Activated T-cell treated with anti-CD3 and anti-CD28 coated beads, Interleukin-2, amount 50 U/mL, for 24 hours (primary cell): ENCODE results near the gene C12orf56.
A peak's percentile ranks its signal among the peaks of the same experiment; 100 is the strongest.

Source experiments
- DNase-seq: peaks from one replicate; pipeline ENCODE4 v3.0.0-alpha.2; 2020
- H3K27ac Mint-ChIP-seq: 2 replicates; pipeline ENCODE4 v1.8.0; 2020; ENCODE audit warnings: mild to moderate bottlenecking, mixed read lengths
- H3K27me3 Mint-ChIP-seq: 2 replicates; pipeline ENCODE4 v1.8.0; 2020; ENCODE audit warnings: mixed read lengths
- H3K36me3 Mint-ChIP-seq: 2 replicates; pipeline ENCODE4 v1.8.0; 2020; ENCODE audit warnings: low read depth, mixed read lengths
- H3K4me1 Mint-ChIP-seq: 2 replicates; pipeline ENCODE4 v1.8.0; 2020; ENCODE audit warnings: low read depth, mixed read lengths
- H3K4me3 Mint-ChIP-seq: 2 replicates; pipeline ENCODE4 v1.8.0; 2020; ENCODE audit warnings: mild to moderate bottlenecking, moderate library complexity, mixed read lengths
- H3K9me3 Mint-ChIP-seq: 2 replicates; pipeline ENCODE4 v1.8.0; 2020; ENCODE audit warnings: mixed read lengths

The C12orf56 gene, protein sequence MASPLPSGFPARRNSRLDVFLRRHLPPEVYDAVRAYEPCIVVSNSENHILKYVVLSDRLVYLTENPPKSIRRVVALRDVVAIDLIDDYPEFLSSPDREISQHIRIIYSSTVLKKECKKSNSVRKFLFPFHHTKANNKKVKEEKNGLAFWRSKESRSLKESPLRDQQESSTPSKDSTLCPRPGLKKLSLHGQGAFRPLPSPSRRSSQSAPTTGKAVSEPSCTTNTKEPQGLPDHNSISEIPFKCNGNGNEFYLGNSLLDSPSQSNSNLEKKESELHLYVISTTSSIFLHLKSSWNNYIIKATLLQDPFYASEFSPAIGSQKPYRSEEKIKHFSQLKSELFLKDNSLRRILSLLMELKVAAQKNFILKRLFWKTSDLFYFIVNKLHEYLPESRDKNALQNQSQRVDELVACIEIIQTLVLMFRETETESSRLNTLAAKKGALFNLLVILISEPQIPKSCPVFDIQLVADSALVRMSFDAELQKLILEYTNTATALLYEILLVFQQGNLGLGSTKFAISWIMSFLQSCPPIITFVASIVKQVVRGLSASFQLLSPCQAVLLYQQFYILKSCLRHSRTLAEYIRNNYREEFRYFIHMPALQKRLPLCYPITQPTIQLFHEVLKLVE

DNA sequence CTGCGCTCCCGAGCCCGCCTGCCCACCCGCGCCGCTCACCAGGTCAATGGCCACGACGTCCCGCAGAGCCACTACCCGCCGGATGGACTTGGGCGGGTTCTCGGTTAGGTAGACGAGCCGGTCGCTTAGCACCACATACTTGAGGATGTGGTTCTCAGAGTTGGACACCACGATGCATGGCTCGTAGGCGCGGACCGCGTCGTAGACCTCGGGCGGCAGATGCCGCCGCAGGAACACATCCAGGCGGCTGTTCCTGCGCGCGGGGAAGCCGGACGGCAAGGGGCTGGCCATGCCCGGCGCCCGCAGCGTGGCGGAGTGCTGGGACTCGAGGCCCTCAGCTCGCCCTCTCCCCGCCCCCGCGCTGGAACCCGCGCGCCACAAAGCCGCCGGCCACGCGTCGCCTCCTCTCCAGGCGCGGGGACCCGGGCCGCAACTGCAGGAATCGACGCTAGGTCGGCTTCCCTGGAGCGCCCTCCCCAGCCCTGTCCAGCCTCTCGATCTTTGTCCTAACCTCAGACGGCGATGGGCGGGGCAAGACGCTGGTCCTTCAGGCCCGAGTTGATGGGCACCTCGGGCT is at the start of gene C12orf56:
TSS of gene C12orf56 (minus strand) at position 484 of the 577 bp plus-strand sequence. CDS start at position 291, 193 bp downstream.
- Mint-ChIP-seq H3K4me3 (peak within 1 kb of the TSS; percentile 66), H3K27me3 (peaks cover 16% of the 10 kb centered on the region), H3K9me3 (no peaks in the 10 kb centered on the region), H3K27ac (peak within 1 kb of the TSS; percentile 29), H3K36me3 (no peaks in the 10 kb centered on the region), H3K4me1 (peaks cover 21% of the 10 kb centered on the region)
- peak; percentile 49 for DNase-seq

DNA sequence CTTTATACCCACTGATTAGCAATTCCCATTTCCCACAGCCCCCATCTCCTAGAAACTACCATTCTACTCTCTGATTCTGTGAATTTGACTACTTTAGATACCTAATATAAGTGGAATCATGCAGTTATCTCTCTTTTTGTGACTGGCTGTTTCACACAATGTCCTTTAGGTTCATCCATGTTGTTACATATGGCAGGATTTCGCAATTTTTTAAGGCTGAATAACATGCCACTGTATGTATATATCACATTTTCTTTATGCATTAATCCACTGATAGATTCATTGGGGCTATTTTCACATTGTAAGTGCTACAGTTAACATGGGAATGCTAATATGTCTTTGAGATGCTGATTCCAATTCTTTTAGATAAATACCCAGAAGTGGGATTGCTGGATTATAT is 49.5 kb upstream of the C12orf56 start:
- Mint-ChIP-seq H3K27ac (no peak overlapping the region), H3K4me1 (peaks cover 14% of the 10 kb centered on the region)

DNA sequence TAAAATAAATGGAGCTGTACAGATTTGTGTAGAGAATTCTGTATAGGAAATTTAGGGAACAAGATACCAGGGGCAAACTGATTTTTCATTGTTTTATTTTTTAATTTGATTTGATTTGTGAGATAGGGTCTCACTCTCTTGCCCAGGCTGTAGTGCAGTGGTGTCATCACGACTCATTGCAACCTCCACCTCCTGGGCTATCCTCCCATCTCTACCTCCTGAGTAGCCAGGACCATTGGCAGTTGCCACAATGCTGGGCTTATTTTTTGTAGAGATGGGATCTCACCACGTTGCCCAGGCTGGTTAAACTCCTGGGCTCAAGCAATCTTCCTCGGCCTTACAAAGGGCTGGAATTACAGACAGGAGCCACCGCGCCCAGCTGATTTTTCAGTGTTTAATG is 43.4 kb upstream of the C12orf56 start:
- Mint-ChIP-seq H3K4me1 (no peaks in the 10 kb centered on the region), H3K36me3 (peaks cover 98% of the 10 kb centered on the region), H3K27ac (no peak overlapping the region), H3K4me3 (no peak overlapping the region), H3K9me3 (no peaks in the 10 kb centered on the region), H3K27me3 (no peaks in the 10 kb centered on the region)
- no peak for DNase-seq

More for the DNA sequence above, 49.5 kb upstream of the C12orf56 start:
- H3K9me3 Mint-ChIP-seq: no peaks in the 10 kb centered on the region
- no peak for DNase-seq
- H3K27me3 Mint-ChIP-seq: no peaks in the 10 kb centered on the region
- no peak overlapping the region for H3K4me3 Mint-ChIP-seq
- peaks cover 94% of the 10 kb centered on the region for H3K36me3 Mint-ChIP-seq

DNA sequence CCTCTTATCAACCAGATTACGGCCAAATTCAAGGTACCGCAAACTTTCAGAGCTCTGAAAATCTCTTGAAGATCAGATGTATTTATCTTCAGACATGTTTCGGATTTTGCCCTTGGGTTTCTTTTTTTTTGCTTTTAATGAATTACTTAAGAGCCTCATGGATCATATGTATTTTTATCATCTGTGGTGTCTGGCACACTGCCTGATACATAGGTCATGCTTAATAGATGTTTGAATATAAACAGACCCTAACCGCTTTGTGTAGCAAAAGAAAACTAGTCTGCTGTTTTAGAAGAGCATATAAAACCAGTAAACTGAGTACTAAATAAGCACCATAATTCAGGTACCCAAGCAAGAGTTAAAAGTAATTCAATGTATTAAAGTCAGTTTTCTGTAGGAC is 41.2 kb upstream of the C12orf56 start:
- Mint-ChIP-seq H3K4me3 (no peak overlapping the region), H3K27ac (no peak overlapping the region), H3K4me1 (no peaks in the 10 kb centered on the region), H3K27me3 (no peaks in the 10 kb centered on the region), H3K9me3 (no peaks in the 10 kb centered on the region), H3K36me3 (peaks cover 95% of the 10 kb centered on the region)
- DNase-seq: no peak

DNA sequence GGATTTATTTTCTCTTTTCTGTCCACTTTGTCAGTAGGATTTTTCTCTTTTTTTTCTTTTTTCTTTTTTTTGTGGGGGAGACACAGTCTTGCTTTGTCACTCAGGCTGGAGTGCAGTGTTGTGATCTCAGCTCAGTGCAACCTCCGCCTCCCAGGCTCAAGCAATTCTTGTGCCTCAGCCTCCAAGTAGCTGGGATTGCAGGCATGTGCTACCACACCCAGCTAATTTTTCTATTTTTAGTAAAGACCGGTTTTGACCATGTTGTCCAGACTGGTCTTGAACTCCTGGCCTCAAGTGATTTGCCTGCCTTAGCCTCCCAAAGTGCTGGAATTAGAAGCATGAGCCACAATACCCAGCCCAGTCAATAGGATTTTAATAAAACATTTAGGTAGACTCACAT is 40.3 kb upstream of the C12orf56 start:
- H3K9me3 Mint-ChIP-seq: no peaks in the 10 kb centered on the region
- peaks cover 96% of the 10 kb centered on the region for H3K36me3 Mint-ChIP-seq
- H3K27ac Mint-ChIP-seq: no peak overlapping the region

DNA sequence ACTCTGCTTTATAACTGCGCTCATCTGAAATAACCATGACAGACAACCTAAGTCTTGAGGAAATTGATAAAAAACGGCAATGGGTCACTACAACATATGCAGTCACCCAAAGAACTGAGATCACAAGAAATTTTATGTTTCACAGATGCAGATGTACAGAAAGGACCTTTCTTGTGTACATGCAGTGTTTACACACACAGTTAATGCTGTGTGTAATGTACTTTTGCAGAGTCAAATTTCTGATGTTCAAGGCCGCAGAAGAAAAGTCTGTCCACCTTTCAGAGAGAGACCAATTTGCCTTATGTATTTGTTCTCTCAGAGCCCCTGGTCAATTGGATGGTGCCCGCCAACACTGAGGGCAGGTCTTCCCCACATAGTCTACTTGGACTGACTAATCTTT is 38.4 kb upstream of the C12orf56 start:
- H3K27me3 Mint-ChIP-seq: no peaks in the 10 kb centered on the region
- no peaks in the 10 kb centered on the region for H3K4me1 Mint-ChIP-seq
- H3K36me3 Mint-ChIP-seq: peaks cover 96% of the 10 kb centered on the region
- DNase-seq: no peak
- H3K27ac Mint-ChIP-seq: peak overlapping the region; percentile 31
- H3K9me3 Mint-ChIP-seq: no peaks in the 10 kb centered on the region
- no peak overlapping the region for H3K4me3 Mint-ChIP-seq

More for the DNA sequence above, 40.3 kb upstream of the C12orf56 start:
- H3K4me1 Mint-ChIP-seq: no peaks in the 10 kb centered on the region
- DNase-seq: no peak
- no peaks in the 10 kb centered on the region for H3K27me3 Mint-ChIP-seq
- H3K4me3 Mint-ChIP-seq: no peak overlapping the region

DNA sequence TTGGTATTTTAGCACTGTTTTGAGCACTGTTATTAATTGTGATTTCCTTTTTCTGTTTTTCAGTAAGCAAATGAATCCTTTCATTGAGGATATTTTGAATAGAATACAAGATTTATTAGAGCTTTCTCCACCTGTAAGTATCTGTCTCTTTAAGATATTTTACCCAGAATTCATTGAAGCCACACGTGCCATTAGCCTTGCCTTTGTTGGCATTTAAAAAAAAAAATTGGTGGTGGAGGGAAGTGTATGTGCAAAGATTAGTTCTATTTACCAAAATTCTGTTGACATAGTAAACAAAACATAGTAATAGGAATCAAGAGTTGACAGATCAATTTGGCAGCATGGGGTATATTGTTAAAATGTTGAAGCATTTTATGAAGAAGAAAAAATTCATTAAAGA is 37.4 kb upstream of the C12orf56 start:
- no peak for DNase-seq
- no peak overlapping the region for H3K4me3 Mint-ChIP-seq
- H3K27ac Mint-ChIP-seq: no peak overlapping the region
- H3K36me3 Mint-ChIP-seq: peaks cover 96% of the 10 kb centered on the region
- no peaks in the 10 kb centered on the region for H3K27me3 Mint-ChIP-seq
- H3K4me1 Mint-ChIP-seq: no peaks in the 10 kb centered on the region
- H3K9me3 Mint-ChIP-seq: no peaks in the 10 kb centered on the region

DNA sequence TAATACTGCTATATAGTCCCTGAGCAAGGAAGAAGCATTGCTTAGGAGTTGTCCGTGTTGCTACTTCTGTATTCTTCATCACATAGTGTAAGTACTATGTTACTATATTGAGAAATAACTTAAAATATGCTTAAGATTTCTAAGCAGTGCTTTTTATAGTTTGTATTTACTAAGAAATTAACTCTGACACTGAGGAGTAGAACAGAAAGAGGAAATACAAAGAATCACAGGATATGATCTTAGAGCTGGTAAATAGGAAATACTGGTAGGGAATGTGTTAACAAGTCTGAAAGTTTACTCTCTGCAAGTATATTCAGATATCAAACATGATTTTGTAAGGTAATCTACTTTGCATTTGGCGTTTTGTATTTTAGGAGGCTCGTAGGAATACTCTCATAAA is 29.1 kb upstream of the C12orf56 start:
- H3K36me3 Mint-ChIP-seq: peaks cover 96% of the 10 kb centered on the region
- H3K27me3 Mint-ChIP-seq: no peaks in the 10 kb centered on the region
- DNase-seq: no peak
- H3K4me1 Mint-ChIP-seq: peaks cover 20% of the 10 kb centered on the region
- no peak overlapping the region for H3K4me3 Mint-ChIP-seq
- H3K27ac Mint-ChIP-seq: no peak overlapping the region
- H3K9me3 Mint-ChIP-seq: no peaks in the 10 kb centered on the region

DNA sequence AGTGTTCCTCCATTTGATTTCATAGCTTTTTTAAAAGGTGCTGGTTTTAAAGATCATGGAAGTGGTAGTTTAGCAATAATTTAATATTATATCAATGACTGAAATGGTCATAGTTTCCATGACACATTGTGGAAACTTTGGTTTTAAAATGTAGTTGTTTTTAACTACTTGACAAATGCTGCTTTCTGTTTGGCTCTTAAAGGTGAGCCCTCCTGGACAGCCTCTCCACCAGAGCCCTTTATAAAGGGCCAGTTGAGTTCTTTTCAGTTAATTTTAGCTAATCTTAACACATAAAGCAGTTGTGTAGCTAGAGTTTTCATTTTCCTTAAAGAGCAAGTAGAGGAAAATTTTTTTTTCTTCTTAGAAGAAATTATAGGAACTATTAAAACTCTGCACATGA is 27.7 kb upstream of the C12orf56 start:
- H3K27ac Mint-ChIP-seq: peak overlapping the region; percentile 72
- DNase-seq: no peak
- no peaks in the 10 kb centered on the region for H3K27me3 Mint-ChIP-seq
- H3K36me3 Mint-ChIP-seq: peaks cover 96% of the 10 kb centered on the region
- H3K9me3 Mint-ChIP-seq: no peaks in the 10 kb centered on the region
- peaks cover 20% of the 10 kb centered on the region for H3K4me1 Mint-ChIP-seq
- no peak overlapping the region for H3K4me3 Mint-ChIP-seq

DNA sequence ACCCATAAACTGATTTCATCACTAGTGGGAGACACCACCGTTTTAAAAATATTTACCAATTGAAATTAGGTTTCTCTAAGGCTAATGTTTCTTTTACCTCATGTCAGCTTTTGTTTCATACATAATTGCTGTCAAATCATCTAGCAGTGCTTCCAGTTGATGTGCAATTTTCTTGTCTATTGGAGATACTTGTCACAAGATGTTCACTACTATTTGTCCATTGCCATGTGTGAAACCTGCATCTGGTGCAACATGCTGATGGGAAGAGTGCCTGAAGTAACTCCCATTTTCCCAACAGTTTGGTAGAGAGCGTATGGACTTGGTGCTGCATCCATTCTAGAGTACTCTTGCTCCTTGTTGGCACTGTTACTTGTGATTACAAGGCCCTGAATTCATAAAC is 23.3 kb upstream of the C12orf56 start:
- Mint-ChIP-seq H3K4me3 (no peak overlapping the region), H3K9me3 (no peaks in the 10 kb centered on the region)

DNA sequence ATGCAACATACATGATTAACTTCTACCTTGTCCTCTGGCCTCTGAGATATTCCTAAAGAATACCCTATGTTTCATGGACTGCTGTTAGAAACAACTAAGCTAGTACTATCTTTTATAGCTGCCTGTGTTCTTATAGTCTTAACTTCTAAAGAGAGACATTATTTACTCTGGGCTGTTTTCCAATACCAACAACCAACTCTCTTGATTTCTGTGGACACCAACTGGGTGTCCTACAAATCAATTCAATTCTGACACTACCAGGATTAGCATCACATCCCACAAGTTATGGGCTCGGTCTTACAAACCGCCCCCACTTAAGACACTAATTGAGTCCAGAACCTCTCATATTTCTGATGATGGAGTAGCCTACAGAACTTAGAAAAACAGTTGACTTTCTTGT is 21.9 kb upstream of the C12orf56 start:
- H3K4me1 Mint-ChIP-seq: peaks cover 31% of the 10 kb centered on the region
- H3K27ac Mint-ChIP-seq: no peak overlapping the region
- no peaks in the 10 kb centered on the region for H3K27me3 Mint-ChIP-seq
- no peak overlapping the region for H3K4me3 Mint-ChIP-seq
- DNase-seq: no peak
- peaks cover 95% of the 10 kb centered on the region for H3K36me3 Mint-ChIP-seq
- no peaks in the 10 kb centered on the region for H3K9me3 Mint-ChIP-seq

More for the DNA sequence above, 23.3 kb upstream of the C12orf56 start:
- H3K27me3 Mint-ChIP-seq: no peaks in the 10 kb centered on the region
- no peak for DNase-seq
- peaks cover 28% of the 10 kb centered on the region for H3K4me1 Mint-ChIP-seq
- no peak overlapping the region for H3K27ac Mint-ChIP-seq
- peaks cover 95% of the 10 kb centered on the region for H3K36me3 Mint-ChIP-seq

DNA sequence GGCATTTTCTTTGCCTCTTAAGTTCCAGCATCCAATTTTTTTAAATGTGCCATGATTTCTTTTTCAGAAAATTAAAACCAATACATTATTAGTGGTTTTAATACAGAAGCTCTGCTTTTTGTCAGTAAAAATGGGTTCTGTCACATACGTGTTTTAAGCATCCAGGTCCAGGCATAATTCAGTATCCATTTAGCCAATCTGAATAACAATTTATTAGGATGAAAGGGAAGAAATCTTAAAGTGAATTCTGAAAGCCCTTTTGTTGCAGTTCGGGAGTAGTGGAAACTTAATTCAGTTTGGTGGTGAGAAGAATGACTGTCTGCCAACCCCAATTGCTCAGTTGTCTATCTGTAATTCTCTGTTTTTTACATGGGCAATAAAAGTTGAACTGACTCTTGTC is 20.9 kb upstream of the C12orf56 start:
- H3K4me1 Mint-ChIP-seq: peaks cover 34% of the 10 kb centered on the region
- no peak overlapping the region for H3K4me3 Mint-ChIP-seq
- DNase-seq: no peak
- H3K27me3 Mint-ChIP-seq: no peaks in the 10 kb centered on the region
- H3K9me3 Mint-ChIP-seq: no peaks in the 10 kb centered on the region
- H3K36me3 Mint-ChIP-seq: peaks cover 94% of the 10 kb centered on the region
- H3K27ac Mint-ChIP-seq: no peak overlapping the region

DNA sequence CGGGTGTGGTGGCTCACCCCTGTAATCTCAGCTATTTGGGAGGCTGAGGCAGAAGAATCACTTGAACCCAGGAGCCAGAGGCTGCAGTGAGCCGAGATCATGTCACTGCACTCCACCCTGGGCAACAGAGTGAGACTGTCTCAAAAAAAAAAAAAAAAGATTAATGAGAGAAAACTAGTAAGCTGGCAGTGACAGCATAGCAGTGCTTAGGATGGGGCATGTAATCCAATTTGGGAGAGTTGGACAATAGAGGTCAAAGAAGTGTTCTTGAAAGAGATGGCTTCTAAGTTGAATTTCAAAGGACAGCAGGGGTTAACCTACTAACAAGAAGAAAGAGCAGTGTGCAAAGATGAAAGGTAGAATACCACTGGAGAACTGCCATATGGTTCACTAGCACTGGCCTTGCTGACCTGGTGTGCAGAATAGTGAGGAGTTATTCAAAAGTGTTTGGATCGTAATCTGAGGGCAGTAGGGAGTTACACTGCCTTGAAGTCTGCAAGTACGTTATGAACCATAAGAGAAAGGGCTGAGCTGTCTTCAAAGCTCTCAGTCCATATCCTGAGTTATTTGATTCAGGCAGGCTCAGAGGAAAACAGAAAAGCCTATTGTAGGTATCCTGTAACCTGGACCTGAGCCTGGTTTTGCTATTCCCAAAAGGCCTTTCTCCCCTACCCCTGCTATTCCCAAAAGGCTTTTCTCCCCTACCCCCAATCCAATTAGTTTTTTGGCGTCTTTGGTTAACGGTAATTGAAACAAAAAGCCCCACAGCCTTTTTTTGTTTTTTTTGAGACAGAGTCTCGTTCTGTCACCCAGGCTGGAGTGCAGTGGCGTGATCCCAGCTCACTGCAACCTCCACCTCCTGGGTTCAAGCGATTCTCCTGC is 17.0 kb upstream of the C12orf56 start:
- Mint-ChIP-seq H3K27me3 (no peaks in the 10 kb centered on the region), H3K36me3 (peaks cover 71% of the 10 kb centered on the region), H3K4me3 (peak overlapping the region; percentile 18), H3K4me1 (peaks cover 48% of the 10 kb centered on the region), H3K27ac (peak overlapping the region; percentile 20), H3K9me3 (no peaks in the 10 kb centered on the region)
- DNase-seq: no peak
